ENCODE measurements around the gene CERS1.
"Not testable (repeated sequence)": the region's sequence is repeated elsewhere in the genome, so short reads cannot be mapped to it uniquely, and the experiment has no call there.

Gene CERS1

GRCh38 chr19:18906605-18907519, 10.9 kb upstream of the CERS1 start:
- DNase-seq (ENCODE audit: insufficient read length, low spot score) (no peak), FAIRE-seq (no peak)

GRCh38 chr19:18905513-18906236, 9.7 kb upstream of the CERS1 start:
- no peak for DNase-seq (ENCODE audit: insufficient read length, low spot score)
- TF ChIP-seq POU2F2 (IDR thresholded peaks at IDR 0.05; ENCODE audit: low read depth, low read length) (no peak), PAX5 (IDR thresholded peaks at IDR 0.05; ENCODE audit: insufficient read depth, low read length, severe bottlenecking) (no peak), POLR2AphosphoS5 (IDR thresholded peaks at IDR 0.05; ENCODE audit: low read depth, low read length) (no peak; the same call in none of the 2 replicates), SPI1 (IDR thresholded peaks at IDR 0.05; ENCODE audit: low read depth, low read length) (no peak), TAF1 (IDR thresholded peaks at IDR 0.05; ENCODE audit: low read depth, low read length) (no peak), POLR2A (IDR thresholded peaks at IDR 0.05; ENCODE audit: low read depth, low read length) (no peak)
- FAIRE-seq, result no peak

More at GRCh38 chr19:18906605-18907519, 10.9 kb upstream of the CERS1 start:
- TF ChIP-seq POLR2AphosphoS5 (IDR thresholded peaks at IDR 0.05; ENCODE audit: low read depth, low read length) (no peak; the same call in 1 of the 2 replicates), TAF1 (IDR thresholded peaks at IDR 0.05; ENCODE audit: low read depth, low read length) (no peak), PAX5 (IDR thresholded peaks at IDR 0.05; ENCODE audit: insufficient read depth, low read length, severe bottlenecking) (no peak)

GRCh38 chr19:18905058-18905456, 9.1 kb upstream of the CERS1 start:
- TF ChIP-seq SPI1 (IDR thresholded peaks at IDR 0.05; ENCODE audit: low read depth, low read length) (no peak), PAX5 (IDR thresholded peaks at IDR 0.05; ENCODE audit: insufficient read depth, low read length, severe bottlenecking) (no peak), POLR2A (IDR thresholded peaks at IDR 0.05; ENCODE audit: low read depth, low read length) (no peak), POLR2AphosphoS5 (IDR thresholded peaks at IDR 0.05; ENCODE audit: low read depth, low read length) (no peak)
- FAIRE-seq (no peak), DNase-seq (ENCODE audit: insufficient read length, low spot score) (no peak)

- FAIRE-seq, result no peak
- no peak for TF ChIP-seq POLR2AphosphoS5 (IDR thresholded peaks at IDR 0.05; ENCODE audit: low read depth, low read length)
- TF ChIP-seq TAF1 (IDR thresholded peaks at IDR 0.05; ENCODE audit: low read depth, low read length), result no peak
- TF ChIP-seq POU2F2 (IDR thresholded peaks at IDR 0.05; ENCODE audit: low read depth, low read length), result no peak
- no peak for TF ChIP-seq POLR2A (IDR thresholded peaks at IDR 0.05; ENCODE audit: low read depth, low read length)
- TF ChIP-seq PAX5 (IDR thresholded peaks at IDR 0.05; ENCODE audit: insufficient read depth, low read length, severe bottlenecking), result no peak
- TF ChIP-seq SPI1 (IDR thresholded peaks at IDR 0.05; ENCODE audit: low read depth, low read length), result no peak
- DNase-seq (ENCODE audit: insufficient read length, low spot score), result no peak
Observed at GRCh38 chr19:18904334-18905057, 8.5 kb upstream of the CERS1 start.

- TF ChIP-seq PAX5 (IDR thresholded peaks at IDR 0.05; ENCODE audit: insufficient read depth, low read length, severe bottlenecking) (no peak), POLR2AphosphoS5 (IDR thresholded peaks at IDR 0.05; ENCODE audit: low read depth, low read length) (0 out of 2 replicates have a peak, but pooled peaks have one; percentile 28), POU2F2 (IDR thresholded peaks at IDR 0.05; ENCODE audit: low read depth, low read length) (no peak), TAF1 (IDR thresholded peaks at IDR 0.05; ENCODE audit: low read depth, low read length) (no peak), POLR2A (IDR thresholded peaks at IDR 0.05; ENCODE audit: low read depth, low read length) (no peak)
- no peak for FAIRE-seq
Observed at GRCh38 chr19:18903156-18904037, 7.4 kb upstream of the CERS1 start.

GRCh38 chr19:18902519-18902918, 6.6 kb upstream of the CERS1 start:
- FAIRE-seq; DNase-seq (ENCODE audit: insufficient read length, low spot score): not testable (repeated sequence)

More at GRCh38 chr19:18903156-18904037, 7.4 kb upstream of the CERS1 start:
- no peak for DNase-seq (ENCODE audit: insufficient read length, low spot score)

- no peak for FAIRE-seq
- TF ChIP-seq PAX5 (IDR thresholded peaks at IDR 0.05; ENCODE audit: insufficient read depth, low read length, severe bottlenecking) (no peak), SPI1 (IDR thresholded peaks at IDR 0.05; ENCODE audit: low read depth, low read length) (no peak), POLR2AphosphoS5 (IDR thresholded peaks at IDR 0.05; ENCODE audit: low read depth, low read length) (no peak), POU2F2 (IDR thresholded peaks at IDR 0.05; ENCODE audit: low read depth, low read length) (no peak), POLR2A (IDR thresholded peaks at IDR 0.05; ENCODE audit: low read depth, low read length) (no peak)
Observed at GRCh38 chr19:18901491-18901890, 5.5 kb upstream of the CERS1 start.

GRCh38 chr19:18900700-18901481, 4.9 kb upstream of the CERS1 start:
- TF ChIP-seq SPI1 (IDR thresholded peaks at IDR 0.05; ENCODE audit: low read depth, low read length) (no peak), POLR2A (IDR thresholded peaks at IDR 0.05; ENCODE audit: low read depth, low read length) (no peak), POLR2AphosphoS5 (IDR thresholded peaks at IDR 0.05; ENCODE audit: low read depth, low read length) (no peak), POU2F2 (IDR thresholded peaks at IDR 0.05; ENCODE audit: low read depth, low read length) (no peak), PAX5 (IDR thresholded peaks at IDR 0.05; ENCODE audit: insufficient read depth, low read length, severe bottlenecking) (no peak), TAF1 (IDR thresholded peaks at IDR 0.05; ENCODE audit: low read depth, low read length) (no peak)
- FAIRE-seq, result no peak
- no peak for DNase-seq (ENCODE audit: insufficient read length, low spot score)

More at GRCh38 chr19:18901491-18901890, 5.5 kb upstream of the CERS1 start:
- DNase-seq (ENCODE audit: insufficient read length, low spot score), result no peak
